CD4-positive, alpha-beta T cell treated with Interleukin-17A for 1 hour (primary cell): Measurements from ENCODE around the gene DDX50.

Source experiments
- DNase-seq: peaks from one replicate; pipeline ENCODE4 v3.0.0-alpha.2; 2020

The DDX50 gene

GRCh38 chr10:68988530-68989316 lies 87.6 kb downstream of the DDX50 start, which contains the start of gene KIFBP:
TSS of gene KIFBP (plus strand) at chr10:68988803. CDS start at chr10:68988833, 30 bp downstream.
- DNase-seq = peak; percentile 91

- no peak for DNase-seq
Measured at GRCh38 chr10:68989317-68989990, 88.3 kb downstream of the DDX50 start.

- no peak for DNase-seq
Measured at GRCh38 chr10:68992636-68993440, 91.7 kb downstream of the DDX50 start.
